ENCODE results near the gene INTS1.

The INTS1 gene

GRCh38 chr7:1536743-1537534 lies 32.8 kb upstream of the INTS1 start:
- FAIRE-seq (no peak), DNase-seq (ENCODE audit: insufficient read length, low spot score) (no peak)
- no peak for TF ChIP-seq POLR2AphosphoS5 (IDR thresholded peaks at IDR 0.05; ENCODE audit: low read depth, low read length)
- no peak for TF ChIP-seq SPI1 (IDR thresholded peaks at IDR 0.05; ENCODE audit: low read depth, low read length)
- TF ChIP-seq PAX5 (IDR thresholded peaks at IDR 0.05; ENCODE audit: insufficient read depth, low read length, severe bottlenecking), result no peak
- TF ChIP-seq POLR2A (IDR thresholded peaks at IDR 0.05; ENCODE audit: low read depth, low read length), result no peak
- TF ChIP-seq POU2F2 (IDR thresholded peaks at IDR 0.05; ENCODE audit: low read depth, low read length), result no peak
- TF ChIP-seq TAF1 (IDR thresholded peaks at IDR 0.05; ENCODE audit: low read depth, low read length), result no peak

GRCh38 chr7:1536455-1536742 lies 32.2 kb upstream of the INTS1 start:
- DNase-seq (ENCODE audit: insufficient read length, low spot score) (no peak), FAIRE-seq (no peak)
- TF ChIP-seq POLR2A (IDR thresholded peaks at IDR 0.05; ENCODE audit: low read depth, low read length) (no peak), TAF1 (IDR thresholded peaks at IDR 0.05; ENCODE audit: low read depth, low read length) (no peak), POLR2AphosphoS5 (IDR thresholded peaks at IDR 0.05; ENCODE audit: low read depth, low read length) (no peak), PAX5 (IDR thresholded peaks at IDR 0.05; ENCODE audit: insufficient read depth, low read length, severe bottlenecking) (no peak), SPI1 (IDR thresholded peaks at IDR 0.05; ENCODE audit: low read depth, low read length) (no peak), POU2F2 (IDR thresholded peaks at IDR 0.05; ENCODE audit: low read depth, low read length) (no peak)

- DNase-seq (ENCODE audit: insufficient read length, low spot score), result no peak
- no peak for FAIRE-seq
- TF ChIP-seq POU2F2 (IDR thresholded peaks at IDR 0.05; ENCODE audit: low read depth, low read length) (no peak), TAF1 (IDR thresholded peaks at IDR 0.05; ENCODE audit: low read depth, low read length) (no peak), PAX5 (IDR thresholded peaks at IDR 0.05; ENCODE audit: insufficient read depth, low read length, severe bottlenecking) (no peak), POLR2A (IDR thresholded peaks at IDR 0.05; ENCODE audit: low read depth, low read length) (no peak), POLR2AphosphoS5 (IDR thresholded peaks at IDR 0.05; ENCODE audit: low read depth, low read length) (no peak), SPI1 (IDR thresholded peaks at IDR 0.05; ENCODE audit: low read depth, low read length) (no peak)
Observed at GRCh38 chr7:1535701-1536454, 31.7 kb upstream of the INTS1 start.

- FAIRE-seq, result no peak
- TF ChIP-seq PAX5 (IDR thresholded peaks at IDR 0.05; ENCODE audit: insufficient read depth, low read length, severe bottlenecking) (no peak), SPI1 (IDR thresholded peaks at IDR 0.05; ENCODE audit: low read depth, low read length) (no peak), POU2F2 (IDR thresholded peaks at IDR 0.05; ENCODE audit: low read depth, low read length) (no peak), POLR2A (IDR thresholded peaks at IDR 0.05; ENCODE audit: low read depth, low read length) (no peak), POLR2AphosphoS5 (IDR thresholded peaks at IDR 0.05; ENCODE audit: low read depth, low read length) (no peak), TAF1 (IDR thresholded peaks at IDR 0.05; ENCODE audit: low read depth, low read length) (no peak)
- DNase-seq (ENCODE audit: insufficient read length, low spot score), result no peak
Observed at GRCh38 chr7:1535100-1535458, 30.9 kb upstream of the INTS1 start.

- DNase-seq (ENCODE audit: insufficient read length, low spot score), result no peak
- TF ChIP-seq TAF1 (IDR thresholded peaks at IDR 0.05; ENCODE audit: low read depth, low read length), result no peak
- TF ChIP-seq POU2F2 (IDR thresholded peaks at IDR 0.05; ENCODE audit: low read depth, low read length), result no peak
- no peak for TF ChIP-seq SPI1 (IDR thresholded peaks at IDR 0.05; ENCODE audit: low read depth, low read length)
- FAIRE-seq, result no peak
Observed at GRCh38 chr7:1534330-1535099, 30.3 kb upstream of the INTS1 start.

- FAIRE-seq (peak; percentile 58), DNase-seq (ENCODE audit: insufficient read length, low spot score) (peak; percentile 72)
- TF ChIP-seq TAF1 (IDR thresholded peaks at IDR 0.05; ENCODE audit: low read depth, low read length), result no peak
- no peak for TF ChIP-seq POLR2A (IDR thresholded peaks at IDR 0.05; ENCODE audit: low read depth, low read length)
- no peak for TF ChIP-seq PAX5 (IDR thresholded peaks at IDR 0.05; ENCODE audit: insufficient read depth, low read length, severe bottlenecking)
- no peak for TF ChIP-seq POLR2AphosphoS5 (IDR thresholded peaks at IDR 0.05; ENCODE audit: low read depth, low read length)
- no peak for TF ChIP-seq POU2F2 (IDR thresholded peaks at IDR 0.05; ENCODE audit: low read depth, low read length)
- TF ChIP-seq SPI1 (IDR thresholded peaks at IDR 0.05; ENCODE audit: low read depth, low read length), result no peak
Observed at GRCh38 chr7:1533547-1534329, 29.5 kb upstream of the INTS1 start.

- TF ChIP-seq PAX5 (IDR thresholded peaks at IDR 0.05; ENCODE audit: insufficient read depth, low read length, severe bottlenecking) (no peak), POLR2A (IDR thresholded peaks at IDR 0.05; ENCODE audit: low read depth, low read length) (no peak), SPI1 (IDR thresholded peaks at IDR 0.05; ENCODE audit: low read depth, low read length) (no peak)
- FAIRE-seq, result no peak
- DNase-seq (ENCODE audit: insufficient read length, low spot score), result no peak
Observed at GRCh38 chr7:1533255-1533546, 29.0 kb upstream of the INTS1 start.

GRCh38 chr7:1532456-1533254 lies 28.5 kb upstream of the INTS1 start:
- FAIRE-seq (peak; percentile 90), DNase-seq (ENCODE audit: insufficient read length, low spot score) (no peak)
- no peak for TF ChIP-seq TAF1 (IDR thresholded peaks at IDR 0.05; ENCODE audit: low read depth, low read length)
- no peak for TF ChIP-seq PAX5 (IDR thresholded peaks at IDR 0.05; ENCODE audit: insufficient read depth, low read length, severe bottlenecking)
- TF ChIP-seq POU2F2 (IDR thresholded peaks at IDR 0.05; ENCODE audit: low read depth, low read length), result no peak
- no peak for TF ChIP-seq POLR2A (IDR thresholded peaks at IDR 0.05; ENCODE audit: low read depth, low read length)
- no peak for TF ChIP-seq SPI1 (IDR thresholded peaks at IDR 0.05; ENCODE audit: low read depth, low read length)
- TF ChIP-seq POLR2AphosphoS5 (IDR thresholded peaks at IDR 0.05; ENCODE audit: low read depth, low read length), result no peak
